WERI-Rb-1 (cell line): ENCODE data around the gene RNPEPL1.

Experiments used
- DNase-seq: peaks from one replicate; pipeline ENCODE4 v3.0.0-alpha.2; 2020
- H3K27ac ChIP-seq: fragments of 250-450 bp; sonication (Bioruptor Pico); 2 replicates; pipeline ENCODE4 v1.5.1; 2020; ENCODE audit warnings: mild to moderate bottlenecking, moderate library complexity
- H3K27me3 ChIP-seq: fragments of 250-450 bp; sonication (Bioruptor Pico); 2 replicates; pipeline ENCODE4 v1.5.1; 2021; ENCODE audit warnings: mild to moderate bottlenecking, low read depth, moderate library complexity; ENCODE audit not compliant: insufficient read depth, severe bottlenecking
- H3K36me3 ChIP-seq: fragments of 250-450 bp; sonication (Bioruptor Pico); 2 replicates; pipeline ENCODE4 v1.5.1; 2020; ENCODE audit warnings: mild to moderate bottlenecking, moderate library complexity
- H3K4me3 ChIP-seq: 2 replicates; pipeline ENCODE4 v1.5.1; 2011; ENCODE audit warnings: low read depth, mild to moderate bottlenecking, control low read depth, low read length
- H3K9me3 ChIP-seq: fragments of 250-450 bp; sonication (Bioruptor Pico); 2 replicates; pipeline ENCODE4 v1.5.1; 2021; ENCODE audit warnings: mild to moderate bottlenecking, moderate library complexity; ENCODE audit not compliant: severe bottlenecking
- CTCF ChIP-seq: IDR thresholded peaks from 2 replicates; pipeline ENCODE4 v1.5.1; 2011; ENCODE audit warnings: low read depth, mild to moderate bottlenecking, control low read depth, inconsistent platforms, low read length

The RNPEPL1 gene

DNA sequence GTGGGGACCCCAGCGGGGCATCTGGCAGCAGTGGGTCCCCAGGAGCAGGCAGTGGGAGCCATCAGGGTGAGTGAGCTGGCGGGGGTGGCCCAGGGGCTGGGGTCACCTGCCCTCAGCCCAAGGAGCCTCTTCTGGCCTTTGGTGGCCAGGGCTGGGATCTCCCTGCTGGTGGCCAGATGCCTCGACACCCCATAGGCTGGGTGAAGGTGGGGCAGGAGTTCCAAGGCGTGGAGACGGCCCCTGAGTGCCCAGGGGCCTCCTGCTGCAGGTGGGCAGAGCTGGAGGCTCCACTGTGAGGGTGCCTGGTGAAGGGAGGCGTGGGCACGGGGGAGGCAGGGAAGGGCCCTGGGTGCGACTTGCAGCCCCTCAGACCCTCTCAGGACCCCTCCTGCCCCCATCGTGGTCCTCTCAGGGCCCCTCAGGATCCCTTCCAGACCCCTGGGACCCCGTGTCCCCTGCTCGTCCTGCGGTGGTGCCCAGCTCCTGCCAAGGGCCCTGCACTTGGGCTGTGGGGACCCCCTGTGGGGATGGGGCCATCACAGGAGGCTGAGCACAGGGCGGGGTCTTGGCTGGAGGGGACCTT lies 52.0 kb downstream of the RNPEPL1 start:
- Histone ChIP-seq H3K4me3 (no peak overlapping the region), H3K9me3 (peaks cover 9% of the 10 kb centered on the region), H3K27ac (no peak overlapping the region), H3K36me3 (no peaks in the 10 kb centered on the region), H3K27me3 (no peaks in the 10 kb centered on the region)
- no peak for TF ChIP-seq CTCF
- DNase-seq, result peak; percentile 5

- no peak for DNase-seq
- Histone ChIP-seq H3K36me3 (no peaks in the 10 kb centered on the region), H3K27ac (no peak overlapping the region), H3K9me3 (peaks cover 9% of the 10 kb centered on the region), H3K27me3 (no peaks in the 10 kb centered on the region), H3K4me3 (no peak overlapping the region)
- no peak for TF ChIP-seq CTCF
Observed at GRCh38 chr2:240620859-240621258, 52.6 kb downstream of the RNPEPL1 start.

- Histone ChIP-seq H3K9me3 (peaks cover 9% of the 10 kb centered on the region), H3K4me3 (no peak overlapping the region), H3K27ac (no peak overlapping the region), H3K36me3 (no peaks in the 10 kb centered on the region), H3K27me3 (no peaks in the 10 kb centered on the region)
- peak; percentile 2 for DNase-seq
- no peak for TF ChIP-seq CTCF
Observed at GRCh38 chr2:240622060-240622411, 53.8 kb downstream of the RNPEPL1 start.

DNA sequence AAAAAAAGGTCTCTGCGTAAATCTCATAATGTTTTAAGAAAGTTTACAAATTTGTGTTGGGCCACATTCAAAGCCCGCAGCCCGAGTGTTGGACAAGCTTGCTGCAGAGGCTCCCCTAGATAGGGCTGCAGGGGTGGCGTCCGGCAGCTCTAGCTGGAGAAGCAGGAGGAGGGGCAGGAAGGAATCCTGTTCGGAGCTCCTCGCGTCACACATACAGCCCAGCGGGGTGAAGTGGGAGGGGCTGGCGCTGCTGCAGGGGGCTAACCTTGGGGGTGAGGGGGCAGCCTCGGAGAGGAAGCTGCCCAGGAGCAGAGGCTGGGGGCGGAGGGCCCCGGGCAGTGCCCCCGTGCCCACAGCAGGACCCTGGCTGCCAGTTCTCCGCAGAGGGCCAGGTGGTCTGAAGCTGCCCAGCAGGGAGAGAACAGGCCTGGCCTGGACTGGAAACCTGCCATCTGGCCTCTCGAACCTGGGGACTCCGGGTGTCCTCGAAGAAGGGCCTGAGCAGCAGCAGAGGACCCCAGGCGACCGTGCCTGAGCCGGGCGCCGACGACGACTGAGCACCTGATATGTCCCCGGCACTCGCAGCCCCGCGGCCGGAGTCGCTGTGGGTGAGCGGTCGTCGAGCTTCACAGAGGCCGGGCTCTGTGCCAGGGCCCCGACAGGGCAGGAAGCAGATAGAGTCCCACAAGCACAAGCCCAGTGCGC lies 54.4 kb downstream of the RNPEPL1 start:
- Histone ChIP-seq H3K9me3 (peaks cover 4% of the 10 kb centered on the region), H3K27me3 (no peaks in the 10 kb centered on the region), H3K27ac (no peak overlapping the region), H3K36me3 (no peaks in the 10 kb centered on the region), H3K4me3 (no peak overlapping the region)
- DNase-seq, result peak; percentile 13
- TF ChIP-seq CTCF, result no peak

DNA sequence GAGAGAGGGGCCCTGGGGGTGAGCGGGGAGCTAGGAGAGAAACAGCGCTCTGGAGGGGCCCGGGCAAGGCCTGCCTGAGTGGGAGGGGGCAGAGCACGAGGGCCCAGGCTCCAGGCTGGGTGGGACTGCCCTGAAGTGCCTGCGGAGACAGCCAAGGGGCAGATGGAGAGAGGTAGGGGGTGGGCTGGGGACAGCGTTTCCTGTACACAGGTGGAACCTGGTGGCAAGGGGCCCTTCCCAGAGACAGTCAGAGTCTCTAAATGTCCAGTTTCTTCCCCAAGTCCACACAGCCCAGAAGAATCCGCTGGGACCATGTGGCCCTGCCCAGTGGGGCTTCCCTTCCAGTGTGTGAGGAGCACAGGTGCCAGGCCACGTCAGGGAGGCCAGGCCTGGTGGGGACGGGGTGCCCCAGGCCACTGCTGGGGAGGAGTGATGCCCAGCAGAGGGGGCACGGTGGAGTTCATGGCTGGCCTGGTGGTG lies 55.3 kb downstream of the RNPEPL1 start:
- no peak overlapping the region for H3K4me3 ChIP-seq
- H3K27me3 ChIP-seq, result no peaks in the 10 kb centered on the region
- no peaks in the 10 kb centered on the region for H3K9me3 ChIP-seq
- peak; percentile 4 for DNase-seq
- H3K27ac ChIP-seq, result no peak overlapping the region
- no peak for TF ChIP-seq CTCF
- H3K36me3 ChIP-seq, result no peaks in the 10 kb centered on the region
